ENCODE results near the gene ADCY5.

The ADCY5 gene

DNA sequence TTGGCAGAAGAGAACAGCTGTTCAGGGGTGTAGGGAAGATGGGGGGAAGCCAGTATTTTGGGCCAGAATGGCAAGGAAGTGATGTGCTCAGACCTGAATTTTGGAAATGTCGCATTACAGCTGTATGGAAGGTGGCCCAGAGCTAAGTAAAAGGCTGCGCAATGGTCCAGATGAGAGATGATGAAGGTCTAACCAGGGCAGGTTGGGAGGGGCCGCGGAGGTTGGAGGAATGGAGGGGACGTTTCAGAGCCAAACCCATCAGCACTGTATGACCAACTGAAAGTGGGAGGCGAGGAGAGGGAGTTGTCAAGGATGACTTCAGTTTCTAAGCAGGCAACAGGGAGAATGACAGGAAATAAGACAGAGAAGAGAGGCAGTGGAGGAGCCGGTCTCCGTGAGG is 60.8 kb downstream of the ADCY5 start:
- Histone ChIP-seq H3K4me1 (ENCODE audit: control insufficient read depth, insufficient read depth, low read length) (no peaks in the 10 kb centered on the region), H3K4me3 (ENCODE audit: low read depth, low read length) (no peak overlapping the region), H3K9me3 (ENCODE audit: control insufficient read depth, insufficient read depth, low read length) (no peaks in the 10 kb centered on the region), H3K36me3 (ENCODE audit: control insufficient read depth, insufficient read depth, low read length) (no peaks in the 10 kb centered on the region), H3K27me3 (ENCODE audit: control insufficient read depth, insufficient read depth, low read length) (no peaks in the 10 kb centered on the region), H3K9ac (ENCODE audit: low read depth, low read length) (no peak overlapping the region)

DNA sequence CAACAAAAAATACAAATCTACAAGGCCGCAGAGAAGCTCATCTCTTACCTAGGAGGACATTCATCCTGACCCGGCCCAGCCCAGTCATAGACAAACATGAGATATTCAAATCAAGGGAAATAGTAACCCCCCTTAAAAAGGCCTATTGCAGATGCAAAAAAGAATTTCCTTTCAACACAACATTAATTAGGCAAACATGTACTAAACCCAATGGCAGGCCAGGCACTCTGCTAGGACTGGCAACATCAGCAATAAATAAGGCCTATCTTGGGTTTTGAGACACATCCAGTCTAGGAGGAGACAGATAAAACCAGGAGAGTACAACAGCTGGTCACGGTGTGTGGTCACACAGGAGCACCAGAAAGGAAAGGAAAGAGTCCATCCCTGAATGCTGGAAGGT is 61.4 kb downstream of the ADCY5 start:
- H3K4me1 ChIP-seq (ENCODE audit: control insufficient read depth, insufficient read depth, low read length), result no peaks in the 10 kb centered on the region

DNA sequence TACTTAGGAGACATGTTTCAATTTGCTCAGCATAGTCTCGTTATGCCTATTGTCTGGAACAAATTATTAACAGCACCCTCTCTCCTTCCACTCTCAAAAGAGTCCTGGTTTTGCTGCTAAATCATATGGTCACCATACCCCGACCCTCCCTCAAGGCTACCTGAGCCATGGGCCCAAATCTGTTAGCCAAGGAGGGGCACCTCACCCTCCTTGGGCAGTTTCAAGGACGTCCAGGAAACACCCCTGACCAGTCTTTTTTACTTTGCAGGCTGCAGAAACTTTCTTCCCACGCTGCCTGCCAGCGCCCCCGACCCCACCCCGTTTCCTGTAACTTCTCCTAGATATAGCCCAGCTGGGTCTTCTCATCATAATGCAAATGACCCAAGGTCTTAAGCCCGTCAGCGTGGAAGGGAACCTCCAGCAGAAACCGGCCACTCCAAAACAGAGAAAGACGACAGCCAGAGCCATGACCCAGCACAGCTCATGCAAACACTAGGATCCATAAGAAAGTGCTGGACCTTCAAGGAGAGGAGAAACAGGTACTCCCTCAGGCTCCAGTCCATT is 62.3 kb downstream of the ADCY5 start:
- no peak overlapping the region for H3K4me3 ChIP-seq (ENCODE audit: low read depth, low read length)
- H3K27me3 ChIP-seq (ENCODE audit: control insufficient read depth, insufficient read depth, low read length), result no peaks in the 10 kb centered on the region
- H3K36me3 ChIP-seq (ENCODE audit: control insufficient read depth, insufficient read depth, low read length), result no peaks in the 10 kb centered on the region
- no peaks in the 10 kb centered on the region for H3K9me3 ChIP-seq (ENCODE audit: control insufficient read depth, insufficient read depth, low read length)
- no peaks in the 10 kb centered on the region for H3K4me1 ChIP-seq (ENCODE audit: control insufficient read depth, insufficient read depth, low read length)
- no peak overlapping the region for H3K9ac ChIP-seq (ENCODE audit: low read depth, low read length)

More for the DNA sequence above, 61.4 kb downstream of the ADCY5 start:
- H3K27me3 ChIP-seq (ENCODE audit: control insufficient read depth, insufficient read depth, low read length), result no peaks in the 10 kb centered on the region
- no peaks in the 10 kb centered on the region for H3K9me3 ChIP-seq (ENCODE audit: control insufficient read depth, insufficient read depth, low read length)
- no peak overlapping the region for H3K9ac ChIP-seq (ENCODE audit: low read depth, low read length)
- H3K4me3 ChIP-seq (ENCODE audit: low read depth, low read length), result no peak overlapping the region
- no peaks in the 10 kb centered on the region for H3K36me3 ChIP-seq (ENCODE audit: control insufficient read depth, insufficient read depth, low read length)

DNA sequence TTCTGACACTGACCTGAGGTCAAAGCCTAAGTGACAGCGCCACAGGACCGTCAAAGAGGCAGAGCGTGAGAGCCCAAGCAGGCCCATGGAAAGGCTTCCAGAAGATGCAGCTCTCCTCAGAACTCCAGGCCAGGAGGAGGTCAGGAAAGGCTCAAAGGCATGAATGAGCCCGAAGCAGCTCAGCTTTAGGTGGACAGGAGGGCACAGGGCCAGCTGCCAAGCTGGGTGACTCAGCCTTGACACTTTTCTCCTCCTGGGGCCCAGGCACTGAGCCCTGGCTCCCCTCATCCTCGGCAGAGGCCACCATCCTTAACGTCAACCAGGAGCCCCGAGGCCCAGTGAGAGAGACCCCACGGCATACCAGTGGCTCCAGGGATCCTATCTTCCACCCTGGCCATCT is 62.9 kb downstream of the ADCY5 start:
- no peaks in the 10 kb centered on the region for H3K27me3 ChIP-seq (ENCODE audit: control insufficient read depth, insufficient read depth, low read length)
- no peaks in the 10 kb centered on the region for H3K9me3 ChIP-seq (ENCODE audit: control insufficient read depth, insufficient read depth, low read length)
- no peak overlapping the region for H3K4me3 ChIP-seq (ENCODE audit: low read depth, low read length)
- H3K9ac ChIP-seq (ENCODE audit: low read depth, low read length), result no peak overlapping the region
- no peaks in the 10 kb centered on the region for H3K36me3 ChIP-seq (ENCODE audit: control insufficient read depth, insufficient read depth, low read length)
- no peaks in the 10 kb centered on the region for H3K4me1 ChIP-seq (ENCODE audit: control insufficient read depth, insufficient read depth, low read length)

DNA sequence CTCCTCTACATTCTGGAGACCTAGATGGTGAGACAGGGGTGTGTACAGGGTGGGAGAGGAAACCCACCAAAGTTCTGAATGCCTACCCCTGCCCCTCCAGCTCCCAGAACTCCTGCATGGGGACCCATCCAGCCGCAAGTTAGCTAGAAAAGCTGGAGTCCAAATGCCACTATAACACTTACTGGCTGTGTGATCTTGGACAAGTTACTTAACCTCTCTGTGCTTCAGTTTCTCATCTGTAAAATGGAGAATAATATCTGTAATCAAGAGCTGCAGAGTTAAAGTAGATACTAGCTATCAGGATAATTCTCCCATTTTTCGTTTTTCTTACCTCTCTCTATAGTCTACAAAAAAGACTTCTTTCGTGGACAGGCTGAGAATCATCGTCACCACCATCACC is 63.4 kb downstream of the ADCY5 start:
- H3K4me1 ChIP-seq (ENCODE audit: control insufficient read depth, insufficient read depth, low read length), result no peaks in the 10 kb centered on the region
- no peaks in the 10 kb centered on the region for H3K9me3 ChIP-seq (ENCODE audit: control insufficient read depth, insufficient read depth, low read length)

DNA sequence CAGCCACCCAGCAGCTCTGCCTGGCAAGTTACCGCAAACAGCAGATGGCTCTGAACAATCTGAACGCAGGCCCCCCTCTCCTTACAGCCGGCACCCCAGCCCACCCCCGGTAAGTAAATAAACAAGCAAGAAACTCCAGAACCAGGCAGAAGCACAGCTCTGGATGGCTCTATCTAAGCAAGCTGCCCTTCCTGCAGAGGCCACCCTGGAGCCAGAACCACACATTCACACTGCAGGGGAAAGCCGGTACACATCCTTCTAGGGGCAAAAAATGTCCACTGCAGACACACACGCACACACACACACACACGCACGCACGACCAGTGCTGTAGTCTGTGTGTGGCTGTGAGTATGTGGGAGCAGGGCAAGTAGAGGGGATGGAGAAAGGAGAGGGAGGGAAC is 63.9 kb downstream of the ADCY5 start:
- no peak overlapping the region for H3K4me3 ChIP-seq (ENCODE audit: low read depth, low read length)
- no peaks in the 10 kb centered on the region for H3K36me3 ChIP-seq (ENCODE audit: control insufficient read depth, insufficient read depth, low read length)
- H3K9ac ChIP-seq (ENCODE audit: low read depth, low read length), result no peak overlapping the region
- no peaks in the 10 kb centered on the region for H3K9me3 ChIP-seq (ENCODE audit: control insufficient read depth, insufficient read depth, low read length)
- no peaks in the 10 kb centered on the region for H3K4me1 ChIP-seq (ENCODE audit: control insufficient read depth, insufficient read depth, low read length)
- no peaks in the 10 kb centered on the region for H3K27me3 ChIP-seq (ENCODE audit: control insufficient read depth, insufficient read depth, low read length)

More for the DNA sequence above, 63.4 kb downstream of the ADCY5 start:
- H3K27me3 ChIP-seq (ENCODE audit: control insufficient read depth, insufficient read depth, low read length), result no peaks in the 10 kb centered on the region
- no peaks in the 10 kb centered on the region for H3K36me3 ChIP-seq (ENCODE audit: control insufficient read depth, insufficient read depth, low read length)
- H3K4me3 ChIP-seq (ENCODE audit: low read depth, low read length), result no peak overlapping the region
- H3K9ac ChIP-seq (ENCODE audit: low read depth, low read length), result no peak overlapping the region

DNA sequence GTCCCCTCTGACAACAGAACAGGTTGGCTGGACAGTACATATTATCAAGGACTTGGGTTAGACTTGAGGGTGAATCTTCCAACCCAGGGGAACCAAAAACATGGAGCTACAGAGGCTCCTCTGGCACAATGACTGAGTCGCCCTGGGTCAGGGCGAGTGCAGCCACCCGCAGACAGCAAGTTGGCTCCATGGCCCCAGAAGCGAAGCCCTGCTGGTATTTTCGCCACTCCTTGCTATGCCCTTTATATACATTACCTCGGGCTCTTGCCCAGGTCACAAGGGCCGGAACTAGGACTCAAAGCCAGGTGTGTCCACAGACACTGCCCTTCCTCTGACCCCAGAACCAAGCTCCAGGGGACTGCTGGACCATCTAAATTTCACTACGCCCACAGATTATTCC is 64.6 kb downstream of the ADCY5 start:
- Histone ChIP-seq H3K9ac (ENCODE audit: low read depth, low read length) (no peak overlapping the region), H3K36me3 (ENCODE audit: control insufficient read depth, insufficient read depth, low read length) (no peaks in the 10 kb centered on the region), H3K4me1 (ENCODE audit: control insufficient read depth, insufficient read depth, low read length) (no peaks in the 10 kb centered on the region), H3K9me3 (ENCODE audit: control insufficient read depth, insufficient read depth, low read length) (no peaks in the 10 kb centered on the region), H3K27me3 (ENCODE audit: control insufficient read depth, insufficient read depth, low read length) (no peaks in the 10 kb centered on the region), H3K4me3 (ENCODE audit: low read depth, low read length) (no peak overlapping the region)

DNA sequence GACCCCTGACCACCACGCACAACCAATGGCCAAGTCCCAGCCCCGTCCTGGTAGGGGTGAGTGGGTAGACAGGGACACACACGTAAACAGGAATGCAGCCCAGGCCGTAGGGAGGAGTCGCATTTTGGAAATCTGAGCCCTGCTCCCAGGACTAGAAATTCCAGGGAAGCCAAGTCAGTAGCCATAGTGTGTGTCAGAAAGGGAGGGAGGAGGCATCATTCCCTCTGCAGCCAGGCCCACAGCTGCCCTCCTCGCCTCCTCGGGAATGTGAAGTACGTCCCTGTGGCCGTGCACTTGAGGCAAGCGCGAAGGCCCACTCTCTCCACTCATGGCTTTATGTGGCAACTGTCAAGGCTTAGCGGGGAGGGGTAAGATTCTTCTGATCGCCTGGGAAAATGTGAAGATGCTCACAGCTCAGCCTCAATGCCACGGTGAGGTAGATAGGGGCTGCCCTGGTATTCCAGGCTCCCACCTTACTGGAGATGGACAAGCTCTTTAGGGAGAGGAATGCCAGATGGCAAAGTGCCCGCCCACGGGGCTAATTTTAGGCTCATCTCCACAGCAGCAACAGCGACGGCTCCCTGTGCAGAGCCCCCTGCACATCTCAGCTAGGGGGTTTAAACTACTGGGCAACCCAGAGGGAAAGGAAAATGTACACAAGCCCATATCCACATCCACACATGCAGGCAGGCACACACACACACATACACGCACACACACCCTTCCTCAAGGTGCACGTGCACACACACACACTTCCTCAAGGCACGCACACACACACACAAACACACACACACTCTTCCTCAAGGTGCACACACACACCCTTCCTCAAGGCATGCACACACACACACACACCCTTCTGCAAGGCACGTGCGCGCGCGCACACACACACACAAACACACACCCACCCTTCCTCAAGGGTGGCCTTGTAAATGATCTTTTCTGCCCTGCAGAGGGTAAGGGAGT is 65.5 kb downstream of the ADCY5 start:
- Histone ChIP-seq H3K9ac (ENCODE audit: low read depth, low read length) (no peak overlapping the region), H3K27me3 (ENCODE audit: control insufficient read depth, insufficient read depth, low read length) (no peaks in the 10 kb centered on the region), H3K4me1 (ENCODE audit: control insufficient read depth, insufficient read depth, low read length) (no peaks in the 10 kb centered on the region), H3K9me3 (ENCODE audit: control insufficient read depth, insufficient read depth, low read length) (no peaks in the 10 kb centered on the region), H3K4me3 (ENCODE audit: low read depth, low read length) (no peak overlapping the region), H3K36me3 (ENCODE audit: control insufficient read depth, insufficient read depth, low read length) (no peaks in the 10 kb centered on the region)

DNA sequence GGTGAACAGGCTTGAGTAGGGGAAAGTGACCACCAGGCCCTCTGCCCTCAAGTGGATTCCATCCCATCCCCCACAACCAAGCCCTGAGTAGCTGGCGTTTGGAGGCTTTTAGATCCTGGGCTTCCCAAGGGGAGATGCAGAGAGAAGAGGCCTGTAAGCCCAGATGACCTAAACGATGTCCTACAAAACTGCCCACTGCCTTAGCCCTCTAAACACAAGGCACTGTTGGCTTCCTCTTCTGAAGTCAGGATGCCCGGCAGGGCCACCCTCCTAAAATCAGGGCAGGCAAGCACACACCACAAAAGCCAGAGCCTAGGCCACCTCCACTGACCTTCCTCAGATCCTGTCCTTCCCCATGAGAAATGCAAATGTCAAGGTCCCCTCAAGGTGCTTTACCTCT is 68.6 kb downstream of the ADCY5 start:
- Histone ChIP-seq H3K27me3 (ENCODE audit: control insufficient read depth, insufficient read depth, low read length) (no peaks in the 10 kb centered on the region), H3K9me3 (ENCODE audit: control insufficient read depth, insufficient read depth, low read length) (no peaks in the 10 kb centered on the region), H3K4me1 (ENCODE audit: control insufficient read depth, insufficient read depth, low read length) (no peaks in the 10 kb centered on the region), H3K36me3 (ENCODE audit: control insufficient read depth, insufficient read depth, low read length) (no peaks in the 10 kb centered on the region), H3K4me3 (ENCODE audit: low read depth, low read length) (no peak overlapping the region), H3K9ac (ENCODE audit: low read depth, low read length) (no peak overlapping the region)

DNA sequence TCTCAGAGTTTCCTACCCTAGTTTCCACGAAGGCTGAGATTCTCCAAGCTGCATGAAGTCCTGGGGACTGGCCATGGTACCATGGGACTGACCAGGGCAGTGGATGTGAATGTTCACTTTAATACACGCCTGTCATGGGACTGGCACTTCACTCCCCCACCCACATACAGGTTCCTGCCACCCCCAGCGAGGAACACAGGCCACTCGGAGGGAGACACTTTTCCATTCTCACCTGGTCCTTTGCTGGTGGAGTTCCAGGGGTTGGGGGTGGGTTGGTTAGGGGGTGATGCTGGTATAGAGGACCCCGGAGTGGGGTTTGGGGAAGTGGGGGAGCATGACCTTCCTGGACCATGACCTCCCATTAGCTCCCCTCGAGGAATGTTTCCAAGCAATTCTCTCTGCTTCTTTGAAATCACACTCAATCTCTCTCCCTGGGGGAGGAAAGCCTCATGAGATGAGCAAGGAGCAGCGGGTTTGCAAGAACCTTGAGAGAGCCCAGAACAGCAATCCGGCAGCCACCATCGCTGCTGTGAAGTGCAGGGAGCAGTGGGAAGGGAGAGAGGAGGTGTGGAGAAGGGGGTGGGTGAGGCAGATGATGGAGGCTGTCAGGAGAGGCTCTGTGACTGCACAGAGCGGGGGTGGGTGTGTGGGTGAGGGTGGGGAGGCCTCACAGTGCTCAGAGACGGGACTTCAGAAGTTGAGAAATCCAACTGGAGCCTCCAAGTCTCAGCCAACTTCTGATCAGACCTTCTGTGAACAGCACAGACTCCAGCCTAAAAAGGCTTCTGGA is 69.7 kb downstream of the ADCY5 start:
- H3K4me1 ChIP-seq (ENCODE audit: control insufficient read depth, insufficient read depth, low read length), result no peaks in the 10 kb centered on the region
- H3K36me3 ChIP-seq (ENCODE audit: control insufficient read depth, insufficient read depth, low read length), result no peaks in the 10 kb centered on the region
- H3K27me3 ChIP-seq (ENCODE audit: control insufficient read depth, insufficient read depth, low read length), result no peaks in the 10 kb centered on the region
- H3K4me3 ChIP-seq (ENCODE audit: low read depth, low read length), result no peak overlapping the region
- H3K9ac ChIP-seq (ENCODE audit: low read depth, low read length), result no peak overlapping the region
- no peaks in the 10 kb centered on the region for H3K9me3 ChIP-seq (ENCODE audit: control insufficient read depth, insufficient read depth, low read length)

DNA sequence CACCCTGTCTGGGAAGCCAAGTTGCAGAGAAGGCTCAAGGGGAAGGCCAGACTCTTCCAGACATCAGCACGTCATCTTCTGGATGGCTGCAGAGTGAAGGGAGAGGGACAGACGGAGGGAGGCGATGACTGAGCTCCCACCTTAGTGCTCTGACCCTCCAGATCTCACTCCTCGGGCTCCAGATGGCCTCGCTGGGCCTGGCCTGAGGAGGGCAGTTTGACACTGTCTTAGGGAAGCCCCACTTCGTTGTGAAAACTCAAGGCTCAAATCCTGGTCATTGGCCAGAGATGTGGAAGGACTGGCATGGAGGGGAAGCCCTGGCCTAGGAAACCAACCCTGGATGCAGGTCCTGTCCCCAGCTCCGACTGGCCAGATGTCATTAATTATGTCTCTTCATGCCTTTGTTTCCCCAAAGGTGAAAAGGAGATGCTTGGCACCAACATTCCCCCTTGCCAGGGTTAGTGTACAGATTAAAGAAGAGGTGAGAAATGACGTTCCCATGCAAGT is 70.4 kb downstream of the ADCY5 start:
- Histone ChIP-seq H3K4me1 (ENCODE audit: control insufficient read depth, insufficient read depth, low read length) (no peaks in the 10 kb centered on the region), H3K36me3 (ENCODE audit: control insufficient read depth, insufficient read depth, low read length) (no peaks in the 10 kb centered on the region), H3K9me3 (ENCODE audit: control insufficient read depth, insufficient read depth, low read length) (no peaks in the 10 kb centered on the region), H3K9ac (ENCODE audit: low read depth, low read length) (no peak overlapping the region), H3K27me3 (ENCODE audit: control insufficient read depth, insufficient read depth, low read length) (no peaks in the 10 kb centered on the region), H3K4me3 (ENCODE audit: low read depth, low read length) (no peak overlapping the region)

Measured in iPS-15b (cell line).